ENCODE measurements around the gene PTPRN2.
"Not testable (repeated sequence)": the region's sequence is repeated elsewhere in the genome, so short reads cannot be mapped to it uniquely, and the experiment has no call there.

The PTPRN2 gene

GRCh38 chr7:158530800-158531609 lies 56.6 kb downstream of the PTPRN2 start:
- peak; percentile 47 for DNase-seq

- no peak for DNase-seq
Observed at GRCh38 chr7:158529181-158530096, 58.2 kb downstream of the PTPRN2 start.

DNA sequence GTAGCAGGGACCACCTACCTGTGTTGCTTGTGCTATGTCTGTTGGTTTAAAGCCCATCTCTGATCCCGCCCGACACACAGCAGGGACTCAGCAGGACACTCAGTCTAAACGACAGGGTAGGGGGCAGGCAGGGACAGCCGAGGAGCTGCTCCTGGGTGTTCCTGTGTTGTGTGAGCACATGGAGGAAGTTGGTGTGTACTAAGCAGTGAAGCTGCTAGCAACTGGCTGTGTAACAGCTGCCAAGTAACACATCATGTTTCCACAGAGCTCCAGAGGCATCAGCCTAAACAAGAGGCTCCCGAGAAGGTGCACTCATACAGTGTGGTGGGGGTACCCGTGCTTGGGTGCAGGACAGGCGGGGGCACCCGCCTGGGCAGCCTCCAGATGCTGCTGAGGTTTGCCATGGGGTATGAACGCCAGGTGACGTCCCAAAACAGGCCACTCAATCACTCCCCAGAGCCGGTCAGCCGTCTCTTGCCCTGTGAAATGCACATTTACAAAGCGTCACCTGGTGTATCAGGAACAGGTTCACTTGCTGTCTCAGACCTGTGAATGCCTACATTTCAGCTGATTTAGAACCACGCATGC lies 59.6 kb downstream of the PTPRN2 start:
- no peak for DNase-seq

DNA sequence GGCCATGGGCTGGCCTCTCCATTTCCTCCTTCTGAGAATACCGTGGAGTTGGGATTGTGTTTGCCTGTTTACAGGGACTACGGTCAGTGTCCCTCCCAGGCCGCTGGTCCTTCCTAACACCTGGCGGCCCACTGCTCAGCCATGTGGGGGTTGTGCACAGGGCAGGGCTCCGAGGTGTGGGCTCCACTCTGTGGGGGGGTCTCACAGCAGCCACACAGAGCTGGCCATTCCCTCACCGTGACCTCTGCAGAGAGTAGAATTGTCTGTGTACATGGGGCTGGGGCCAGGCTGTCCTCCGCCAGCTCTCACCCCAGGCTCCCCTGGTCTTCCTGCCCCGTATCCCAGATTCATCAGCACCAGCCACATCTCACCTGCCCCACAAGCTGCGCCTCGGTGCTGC lies 60.1 kb downstream of the PTPRN2 start:
- no peak for DNase-seq

- DNase-seq, result no peak
Observed at GRCh38 chr7:158527038-158527437, 60.6 kb downstream of the PTPRN2 start.

GRCh38 chr7:158526531-158526930 lies 61.1 kb downstream of the PTPRN2 start:
- no peak for DNase-seq

DNA sequence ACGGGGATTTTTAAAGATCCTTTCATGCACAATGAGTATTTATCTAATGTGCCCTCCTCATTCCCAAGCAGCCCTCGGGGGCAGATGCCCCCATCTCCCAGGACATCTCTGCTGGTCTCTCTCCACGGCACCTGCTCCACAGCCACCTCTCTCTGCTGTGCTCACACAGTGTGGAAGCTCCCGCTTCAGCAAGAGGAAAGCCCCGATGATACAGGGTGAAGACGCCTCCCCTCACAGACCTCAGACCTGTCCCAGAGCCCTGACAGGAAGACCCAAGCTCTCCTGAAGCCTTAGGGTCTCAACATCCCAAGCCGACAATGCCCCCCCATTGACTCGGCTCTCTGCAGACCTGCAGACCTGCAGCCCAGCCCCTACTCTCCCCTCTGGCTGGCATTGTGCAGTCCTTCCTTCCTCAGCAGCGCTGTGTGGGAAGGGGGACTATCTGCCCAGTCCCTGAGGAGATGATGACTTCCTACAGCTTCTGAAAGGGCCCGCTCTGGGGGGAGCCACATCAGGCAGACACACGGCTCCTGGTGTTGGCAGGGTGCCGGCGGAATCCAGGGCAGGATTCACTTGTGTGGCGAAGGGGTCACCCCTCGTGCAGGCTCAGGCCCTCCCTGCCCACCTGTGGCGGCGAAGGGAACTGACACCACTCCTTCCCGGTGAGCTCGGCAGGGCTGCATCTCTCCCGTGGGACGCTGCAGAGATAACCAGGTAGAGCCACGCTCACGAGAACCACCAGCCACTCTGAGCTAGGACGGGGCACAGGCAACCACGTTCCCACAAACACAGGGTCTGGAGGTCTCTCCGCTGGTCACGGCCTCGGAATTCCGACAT lies 61.8 kb downstream of the PTPRN2 start:
- peak; percentile 24 for DNase-seq

- no peak for DNase-seq
Observed at GRCh38 chr7:158524749-158525635, 62.6 kb downstream of the PTPRN2 start.

DNA sequence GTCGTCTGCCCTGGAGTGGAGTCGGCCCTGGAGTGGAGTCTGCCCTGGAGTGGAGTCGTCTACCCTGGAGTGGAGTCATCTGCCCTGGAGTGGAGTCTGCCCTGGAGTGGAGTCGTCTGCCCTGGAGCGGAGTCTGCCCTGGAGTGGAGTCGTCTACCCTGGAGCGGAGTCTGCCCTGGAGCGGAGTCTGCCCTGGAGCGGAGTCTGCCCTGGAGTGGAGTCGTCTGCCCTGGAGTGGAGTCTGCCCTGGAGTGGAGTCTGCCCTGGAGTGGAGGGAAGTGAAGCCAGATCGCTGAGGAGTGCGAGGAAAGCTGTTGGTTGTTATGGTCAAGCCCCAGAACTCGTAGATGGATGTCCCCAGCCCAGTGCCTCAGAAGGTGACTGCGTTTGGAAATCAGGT lies 63.3 kb downstream of the PTPRN2 start:
- DNase-seq, result not testable (repeated sequence)

- not testable (repeated sequence) for DNase-seq
Observed at GRCh38 chr7:158523877-158524276, 63.7 kb downstream of the PTPRN2 start.

DNA sequence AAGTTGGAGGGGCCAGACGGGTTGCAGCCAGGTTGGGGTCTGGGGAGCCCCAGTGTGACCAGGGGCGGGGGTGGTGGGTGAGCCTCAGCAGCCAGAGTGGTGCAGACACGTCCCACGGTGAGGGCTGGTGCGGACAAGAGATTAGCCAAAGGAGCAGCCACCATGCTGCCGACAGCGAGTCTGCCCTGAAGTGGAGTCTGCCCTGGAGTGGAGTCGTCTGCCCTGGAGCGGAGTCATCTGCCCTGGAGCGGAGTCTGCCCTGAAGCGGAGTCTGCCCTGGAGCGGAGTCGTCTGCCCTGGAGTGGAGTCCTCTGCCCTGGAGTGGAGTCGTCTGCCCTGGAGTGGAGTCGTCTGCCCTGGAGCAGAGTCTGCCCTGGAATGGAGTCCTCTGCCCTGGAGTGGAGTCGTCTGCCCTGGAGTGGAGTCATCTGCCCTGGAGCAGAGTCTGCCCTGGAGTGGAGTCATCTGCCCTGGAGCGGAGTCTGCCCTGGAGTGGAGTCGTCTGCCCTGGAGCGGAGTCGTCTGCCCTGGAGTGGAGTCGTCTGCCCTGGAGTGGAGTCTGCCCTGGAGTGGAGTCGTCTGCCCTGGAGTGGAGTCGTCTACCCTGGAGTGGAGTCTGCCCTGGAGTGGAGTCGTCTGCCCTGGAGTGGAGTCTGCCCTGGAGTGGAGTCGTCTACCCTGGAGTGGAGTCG lies 64.3 kb downstream of the PTPRN2 start:
- not testable (repeated sequence) for DNase-seq

DNA sequence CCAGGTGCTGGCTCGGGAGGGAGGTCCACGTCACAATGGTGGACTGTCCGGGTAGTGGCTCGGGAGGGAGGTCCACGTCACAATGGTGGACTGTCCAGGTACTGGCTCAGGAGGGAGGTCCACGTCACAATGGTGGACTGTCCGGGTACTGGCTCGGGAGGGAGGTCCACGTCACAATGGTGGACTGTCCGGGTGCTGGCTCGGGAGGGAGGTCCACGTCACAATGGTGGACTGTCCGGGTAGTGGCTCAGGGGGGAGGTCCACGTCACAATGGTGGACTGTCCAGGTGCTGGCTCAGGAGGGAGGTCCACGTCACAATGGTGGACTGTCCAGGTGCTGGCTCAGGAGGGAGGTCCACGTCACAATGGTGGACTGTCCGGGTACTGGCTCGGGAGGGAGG lies 65.8 kb downstream of the PTPRN2 start:
- not testable (repeated sequence) for DNase-seq

DNA sequence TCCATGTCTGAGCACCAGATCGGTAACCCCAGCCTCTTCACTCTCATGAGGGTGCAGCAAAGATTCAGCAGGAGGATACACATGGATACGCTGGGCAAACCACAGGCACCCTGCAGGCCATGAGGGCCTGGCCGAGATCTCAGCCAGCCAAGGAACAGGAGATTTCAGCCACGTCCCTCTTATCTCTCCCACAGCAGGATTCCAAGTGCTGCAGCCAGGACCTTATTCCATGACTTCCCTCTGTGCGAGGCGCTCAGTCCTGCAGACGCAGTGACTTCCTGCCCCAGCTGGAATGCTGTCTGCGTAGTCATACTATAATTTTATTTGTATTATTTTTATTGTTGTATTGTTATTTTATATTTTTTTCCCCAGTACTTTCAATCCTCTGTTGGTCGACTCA lies 66.8 kb downstream of the PTPRN2 start:
- DNase-seq, result no peak

GRCh38 chr7:158519633-158520174 lies 67.9 kb downstream of the PTPRN2 start:
- no peak for DNase-seq

DNA sequence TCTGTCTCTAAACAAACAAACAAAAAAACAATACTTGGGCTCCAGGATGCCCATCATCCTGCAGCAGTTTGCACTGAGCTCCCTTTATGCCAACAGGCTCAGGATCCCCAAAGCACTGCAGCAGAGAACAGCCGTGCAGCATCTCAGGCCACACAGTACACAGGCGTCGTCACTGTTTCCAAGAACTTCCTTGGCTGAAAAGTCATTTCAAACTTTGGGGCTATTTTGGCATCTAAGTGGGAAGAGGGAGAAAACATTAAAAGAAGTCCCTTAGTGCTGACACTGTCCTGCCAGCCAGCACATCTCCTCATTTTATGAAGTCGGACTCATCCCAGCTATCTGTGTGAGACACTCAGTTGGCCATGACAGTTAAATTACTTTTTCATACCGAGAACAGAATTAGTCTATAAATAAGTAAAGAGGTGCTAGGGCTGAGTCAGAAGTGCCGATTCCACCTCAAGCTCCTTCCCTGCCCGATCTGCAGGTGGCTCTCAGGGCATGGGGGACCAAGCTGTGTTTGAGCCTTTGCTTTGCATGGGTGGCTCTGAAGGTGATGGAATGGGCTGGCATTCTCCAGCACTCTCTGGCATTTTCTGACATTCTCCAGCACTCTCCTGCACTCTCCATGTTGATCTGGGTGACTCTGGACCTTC lies 68.5 kb downstream of the PTPRN2 start:
- DNase-seq, result no peak

- no peak for DNase-seq
Observed at GRCh38 chr7:158517571-158517970, 70.1 kb downstream of the PTPRN2 start.

DNA sequence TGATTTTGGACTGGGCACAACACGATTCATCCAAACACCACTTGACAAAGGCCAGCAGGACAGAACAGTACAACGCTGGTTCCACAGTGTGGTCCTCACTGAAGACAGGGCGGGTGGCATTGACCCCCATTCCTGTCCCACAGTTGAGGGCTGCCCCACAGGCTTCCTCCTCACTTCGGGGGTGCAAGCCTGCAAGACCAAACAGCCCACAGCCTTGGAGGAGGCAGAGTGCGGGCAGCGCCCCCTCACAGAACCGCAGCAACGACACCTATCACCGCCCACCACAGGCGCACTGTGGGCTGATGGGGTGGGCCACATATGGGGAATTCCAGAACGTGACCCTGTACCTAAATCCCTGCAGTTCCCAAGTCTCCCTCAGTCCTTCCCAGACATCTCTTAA lies 70.6 kb downstream of the PTPRN2 start:
- DNase-seq, result no peak

- DNase-seq, result no peak
Observed at GRCh38 chr7:158516524-158516923, 71.1 kb downstream of the PTPRN2 start.

- no peak for DNase-seq
Observed at GRCh38 chr7:158512869-158513268, 74.8 kb downstream of the PTPRN2 start.

- DNase-seq, result no peak
Observed at GRCh38 chr7:158512042-158512441, 75.6 kb downstream of the PTPRN2 start.
